Esophagus squamous epithelium (tissue), 4 donors: ENCODE results near the gene EML1.

Source experiments
- POLR2A ChIP-seq, 4 donors: fragments of 450-650 bp; IDR thresholded peaks; one replicate each; pipeline ENCODE4 v1.6.1; 2017; ENCODE audit warnings: antibody characterized with exemption in 4 of 4, mild to moderate bottlenecking in 4 of 4, moderate library complexity in 3 of 4
- TF ChIP-seq, protein P1 (sequence below), 6 experiments: fragments of 450-650 bp in 4 of 6; fragments of 200-600 bp in 2 of 6; sonication (generic) in 2 of 6; IDR thresholded peaks; one replicate each; pipeline ENCODE4 v1.5.1; 2016 to 2019; ENCODE audit warnings: antibody characterized with exemption in 6 of 6, mild to moderate bottlenecking in 4 of 6, moderate library complexity in 4 of 6

DNA sequence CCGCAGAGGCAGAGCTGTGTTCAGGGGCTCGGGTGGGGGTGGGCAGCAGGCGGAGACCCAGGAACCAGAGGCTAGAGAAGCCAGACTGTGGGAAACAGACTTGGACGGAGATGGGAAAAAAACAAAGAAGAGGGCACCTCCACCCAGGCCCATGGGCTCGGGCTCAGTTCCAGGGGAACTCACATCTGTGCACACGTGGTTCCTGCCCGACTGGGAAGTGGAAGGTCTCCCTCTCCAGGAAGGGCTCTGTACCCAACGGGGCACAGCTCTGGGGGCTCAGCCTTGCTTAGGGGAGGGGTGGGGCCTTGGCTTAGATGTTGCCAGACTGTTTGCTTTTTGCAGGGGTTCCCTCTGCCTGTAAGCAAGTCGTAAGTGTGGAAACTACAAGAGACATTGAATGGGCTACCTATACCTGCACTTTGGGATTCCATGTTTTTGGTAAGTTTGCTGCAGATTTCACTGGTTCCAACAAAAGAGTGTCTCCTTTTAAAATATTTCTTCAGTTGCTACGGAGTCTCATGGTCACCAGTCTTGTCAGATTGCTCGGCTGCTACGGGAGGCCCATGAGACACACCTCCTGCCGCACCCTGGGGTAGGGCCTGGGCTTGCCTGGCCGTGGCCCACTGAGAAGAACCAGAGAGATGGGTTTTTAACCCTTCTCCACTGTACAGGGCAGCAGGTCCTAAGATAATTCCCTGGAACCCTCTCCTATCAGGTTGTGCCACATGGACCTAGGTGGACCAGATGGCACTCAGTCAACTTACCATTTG, 144.4 kb downstream of the EML1 start:
- TF ChIP-seq, protein P1, sequence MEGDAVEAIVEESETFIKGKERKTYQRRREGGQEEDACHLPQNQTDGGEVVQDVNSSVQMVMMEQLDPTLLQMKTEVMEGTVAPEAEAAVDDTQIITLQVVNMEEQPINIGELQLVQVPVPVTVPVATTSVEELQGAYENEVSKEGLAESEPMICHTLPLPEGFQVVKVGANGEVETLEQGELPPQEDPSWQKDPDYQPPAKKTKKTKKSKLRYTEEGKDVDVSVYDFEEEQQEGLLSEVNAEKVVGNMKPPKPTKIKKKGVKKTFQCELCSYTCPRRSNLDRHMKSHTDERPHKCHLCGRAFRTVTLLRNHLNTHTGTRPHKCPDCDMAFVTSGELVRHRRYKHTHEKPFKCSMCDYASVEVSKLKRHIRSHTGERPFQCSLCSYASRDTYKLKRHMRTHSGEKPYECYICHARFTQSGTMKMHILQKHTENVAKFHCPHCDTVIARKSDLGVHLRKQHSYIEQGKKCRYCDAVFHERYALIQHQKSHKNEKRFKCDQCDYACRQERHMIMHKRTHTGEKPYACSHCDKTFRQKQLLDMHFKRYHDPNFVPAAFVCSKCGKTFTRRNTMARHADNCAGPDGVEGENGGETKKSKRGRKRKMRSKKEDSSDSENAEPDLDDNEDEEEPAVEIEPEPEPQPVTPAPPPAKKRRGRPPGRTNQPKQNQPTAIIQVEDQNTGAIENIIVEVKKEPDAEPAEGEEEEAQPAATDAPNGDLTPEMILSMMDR (IDR thresholded peaks at IDR 0.05) = no peak
- TF ChIP-seq POLR2A (IDR thresholded peaks at IDR 0.05) = no peak
